PC-9 (cell line): ENCODE results near the gene KLK14. TPM values are rescaled to one million over a fixed set of nuclear protein-coding genes. Genes with fewer than 3 reads are reported as not detected.

Source experiments
- BruUV-seq: library from RNA; stranded (reverse); fragments of 400-500 nt; replicated peaks from 2 replicates; lab custom pipeline; 2021; lab: Mats Ljungman, UMichigan
- CTCF ChIA-PET: fragments of 300-600 bp; sonication (Branson Sonifier 250); formaldehyde crosslinking; loops from one replicate; lab custom pipeline; 2022; ENCODE audit warnings: antibody characterized with exemption; lab: Charles Lee
- POLR2A ChIA-PET: fragments of 300-600 bp; sonication (Branson Sonifier 250); formaldehyde crosslinking; loops from one replicate; lab custom pipeline; 2022; ENCODE audit warnings: antibody characterized with exemption; ENCODE audit not compliant: unreplicated experiment; lab: Charles Lee
- DNase-seq, 2 experiments: peaks; one replicate each; pipeline versions ENCODE4 v3.0.0 to v3.0.0-alpha.2; 2015 to 2022; ENCODE audit warnings: mixed read lengths in 1 of 2
- H2AFZ ChIP-seq: fragments of 200-600 bp; sonication (generic); 2 replicates; pipeline ENCODE4 v1.8.1; 2017; ENCODE audit warnings: antibody characterized with exemption
- H3F3A ChIP-seq: fragments of 200-600 bp; sonication (generic); 2 replicates; pipeline ENCODE4 v1.8.1; 2017; ENCODE audit warnings: antibody characterized with exemption, mild to moderate bottlenecking, low read depth; ENCODE audit not compliant: insufficient read depth
- H3K27ac ChIP-seq: fragments of 200-600 bp; sonication (generic); 2 replicates; pipeline ENCODE4 v1.6.1; 2016; ENCODE audit warnings: mixed run types
- H3K27me3 ChIP-seq: fragments of 200-600 bp; sonication (generic); 2 replicates; pipeline ENCODE4 v1.6.1; 2016; ENCODE audit warnings: low read depth, mixed run types; ENCODE audit not compliant: insufficient read depth
- H3K36me3 ChIP-seq: fragments of 200-600 bp; sonication (generic); 2 replicates; pipeline ENCODE4 v1.6.1; 2016; ENCODE audit warnings: low read depth, mixed run types
- H3K4me1 ChIP-seq: fragments of 200-600 bp; sonication (generic); replicated peaks from 2 replicates; pipeline ENCODE4 v1.6.1; 2016; ENCODE audit warnings: mixed run types; ENCODE audit not compliant: insufficient read depth
- H3K4me2 ChIP-seq: fragments of 200-600 bp; sonication (generic); 2 replicates; pipeline ENCODE4 v1.6.1; 2017; ENCODE audit warnings: mixed run types
- H3K4me3 ChIP-seq: fragments of 200-600 bp; sonication (generic); 2 replicates; pipeline ENCODE4 v1.6.1; 2016; ENCODE audit warnings: mixed run types
- H3K79me2 ChIP-seq: fragments of 200-600 bp; sonication (generic); 2 replicates; pipeline ENCODE4 v1.6.1; 2017; ENCODE audit warnings: low read depth, mixed run types
- H3K9me2 ChIP-seq: fragments of 200-600 bp; sonication (generic); 2 replicates; pipeline ENCODE4 v1.8.1; 2017; ENCODE audit warnings: mild to moderate bottlenecking; ENCODE audit not compliant: insufficient read depth
- H3K9me3 ChIP-seq: fragments of 200-600 bp; sonication (generic); 2 replicates; pipeline ENCODE4 v1.8.1; 2016; ENCODE audit warnings: low read depth; ENCODE audit not compliant: insufficient read depth
- H4K20me1 ChIP-seq: fragments of 200-600 bp; sonication (generic); 2 replicates; pipeline ENCODE4 v1.8.1; 2017; ENCODE audit not compliant: insufficient read depth
- EZH2 ChIP-seq: fragments of 200-600 bp; sonication (generic); IDR thresholded peaks from 2 replicates; pipeline ENCODE4 v1.8.0; 2017; ENCODE audit warnings: antibody characterized with exemption, low read depth
- intact Hi-C: fragments of 100-400 bp; cut with micrococcal nuclease; formaldehyde crosslinking; loops from one replicate; pipeline ENCODE4 v1.10.0; 2022; ENCODE audit not compliant: unreplicated experiment
- total RNA-seq: library from RNA; stranded (reverse); gene quantifications from 2 replicates; pipeline ENCODE4 v1.2.3, GENCODE V29; 2021
- TF ChIP-seq, protein P1 (sequence below): fragments of 200-600 bp; sonication (generic); conservative IDR thresholded peaks from 2 replicates; pipeline ENCODE4 v1.6.1; 2017; ENCODE audit warnings: mixed run types, antibody characterized with exemption, mild to moderate bottlenecking, moderate library complexity

Gene KLK14
- total RNA-seq, 1 experiment from 2014 or later = 0.57 TPM

DNA sequence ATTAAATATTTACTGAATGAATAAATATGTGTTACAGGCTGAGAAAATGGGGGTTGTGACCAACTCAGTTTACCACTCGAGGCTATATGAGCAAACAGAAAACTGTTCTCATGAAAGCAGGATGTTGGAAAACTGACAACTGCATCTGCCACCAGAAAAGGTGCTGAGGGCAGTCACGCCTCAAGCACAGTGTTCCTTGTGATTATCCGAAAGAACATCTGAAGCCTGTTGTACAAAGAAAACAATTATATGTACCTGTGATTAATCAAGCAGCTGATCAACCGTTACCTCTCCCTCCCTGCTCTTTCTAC is 11.6 kb downstream of the KLK14 start:
- Histone ChIP-seq H4K20me1 (no peaks in the 10 kb centered on the region), H2AFZ (no peak overlapping the region), H3K79me2 (no peaks in the 10 kb centered on the region), H3K4me1 (no peaks in the 10 kb centered on the region), H3F3A (no peaks in the 10 kb centered on the region), H3K4me3 (no peak overlapping the region), H3K27me3 (peaks cover 98% of the 10 kb centered on the region), H3K36me3 (no peaks in the 10 kb centered on the region), H3K27ac (no peak overlapping the region), H3K4me2 (no peak overlapping the region), H3K9me2 (no peaks in the 10 kb centered on the region), H3K9me3 (peaks cover 17% of the 10 kb centered on the region)
- peak in 1 of 2 experiments; percentile 55 for DNase-seq
- no peak for TF ChIP-seq EZH2
- TF ChIP-seq, protein P1, sequence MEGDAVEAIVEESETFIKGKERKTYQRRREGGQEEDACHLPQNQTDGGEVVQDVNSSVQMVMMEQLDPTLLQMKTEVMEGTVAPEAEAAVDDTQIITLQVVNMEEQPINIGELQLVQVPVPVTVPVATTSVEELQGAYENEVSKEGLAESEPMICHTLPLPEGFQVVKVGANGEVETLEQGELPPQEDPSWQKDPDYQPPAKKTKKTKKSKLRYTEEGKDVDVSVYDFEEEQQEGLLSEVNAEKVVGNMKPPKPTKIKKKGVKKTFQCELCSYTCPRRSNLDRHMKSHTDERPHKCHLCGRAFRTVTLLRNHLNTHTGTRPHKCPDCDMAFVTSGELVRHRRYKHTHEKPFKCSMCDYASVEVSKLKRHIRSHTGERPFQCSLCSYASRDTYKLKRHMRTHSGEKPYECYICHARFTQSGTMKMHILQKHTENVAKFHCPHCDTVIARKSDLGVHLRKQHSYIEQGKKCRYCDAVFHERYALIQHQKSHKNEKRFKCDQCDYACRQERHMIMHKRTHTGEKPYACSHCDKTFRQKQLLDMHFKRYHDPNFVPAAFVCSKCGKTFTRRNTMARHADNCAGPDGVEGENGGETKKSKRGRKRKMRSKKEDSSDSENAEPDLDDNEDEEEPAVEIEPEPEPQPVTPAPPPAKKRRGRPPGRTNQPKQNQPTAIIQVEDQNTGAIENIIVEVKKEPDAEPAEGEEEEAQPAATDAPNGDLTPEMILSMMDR = no peak
- no TSS peak for BruUV-seq
- ChIA-PET CTCF (no interaction called here), POLR2A (no interaction called here)
- intact Hi-C loops = no loop called here

DNA sequence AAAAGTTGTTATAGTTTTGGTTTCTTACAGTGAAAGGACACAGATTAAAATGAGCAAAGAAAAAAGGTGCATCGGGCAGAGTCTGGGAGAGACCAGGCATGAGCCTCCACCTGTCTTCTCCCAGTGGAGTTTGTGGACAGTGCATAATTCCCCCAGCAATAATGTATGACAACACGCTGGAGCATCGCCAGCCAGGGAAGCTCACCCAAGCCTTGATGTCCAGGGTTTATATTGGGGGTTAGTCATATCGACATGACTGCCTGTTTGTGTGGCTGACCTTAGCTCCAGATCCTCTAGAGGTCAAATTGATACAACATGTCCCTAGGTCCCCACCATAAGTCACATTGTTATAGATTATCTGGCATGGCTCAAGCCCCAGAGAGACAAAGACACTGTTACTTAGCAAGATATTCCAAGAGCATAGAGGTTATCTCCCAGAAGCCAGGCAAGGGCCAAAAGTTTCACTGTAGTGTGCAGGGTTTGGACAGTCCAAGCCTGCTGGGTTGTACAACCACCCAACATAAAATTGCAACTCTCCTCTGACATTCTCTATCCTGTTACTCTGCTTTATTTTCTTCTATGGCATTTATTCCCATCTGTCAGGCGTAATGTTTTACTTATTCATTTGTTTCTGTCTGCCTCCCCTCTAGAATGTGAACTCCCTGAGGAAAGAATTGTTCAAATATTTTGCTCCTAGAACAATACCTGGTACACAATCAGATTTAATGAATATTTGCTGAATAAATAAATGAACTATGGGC is 12.2 kb downstream of the KLK14 start:
- H3K27ac ChIP-seq = no peak overlapping the region
- H3K9me2 ChIP-seq = no peaks in the 10 kb centered on the region
- intact Hi-C loops = no loop called here
- no peaks in the 10 kb centered on the region for H3F3A ChIP-seq
- DNase-seq = no peak
- H3K4me3 ChIP-seq = no peak overlapping the region
- H3K27me3 ChIP-seq = peaks cover 98% of the 10 kb centered on the region
- H2AFZ ChIP-seq = no peak overlapping the region
- H4K20me1 ChIP-seq = no peaks in the 10 kb centered on the region
- BruUV-seq = no TSS peak
- H3K4me2 ChIP-seq = no peak overlapping the region
- peaks cover 17% of the 10 kb centered on the region for H3K9me3 ChIP-seq
- no peaks in the 10 kb centered on the region for H3K36me3 ChIP-seq
- no peak for TF ChIP-seq EZH2
- TF ChIP-seq, protein P1 = no peak
- CTCF ChIA-PET = no interaction called here
- no peaks in the 10 kb centered on the region for H3K79me2 ChIP-seq
- no peaks in the 10 kb centered on the region for H3K4me1 ChIP-seq
- POLR2A ChIA-PET = no interaction called here

DNA sequence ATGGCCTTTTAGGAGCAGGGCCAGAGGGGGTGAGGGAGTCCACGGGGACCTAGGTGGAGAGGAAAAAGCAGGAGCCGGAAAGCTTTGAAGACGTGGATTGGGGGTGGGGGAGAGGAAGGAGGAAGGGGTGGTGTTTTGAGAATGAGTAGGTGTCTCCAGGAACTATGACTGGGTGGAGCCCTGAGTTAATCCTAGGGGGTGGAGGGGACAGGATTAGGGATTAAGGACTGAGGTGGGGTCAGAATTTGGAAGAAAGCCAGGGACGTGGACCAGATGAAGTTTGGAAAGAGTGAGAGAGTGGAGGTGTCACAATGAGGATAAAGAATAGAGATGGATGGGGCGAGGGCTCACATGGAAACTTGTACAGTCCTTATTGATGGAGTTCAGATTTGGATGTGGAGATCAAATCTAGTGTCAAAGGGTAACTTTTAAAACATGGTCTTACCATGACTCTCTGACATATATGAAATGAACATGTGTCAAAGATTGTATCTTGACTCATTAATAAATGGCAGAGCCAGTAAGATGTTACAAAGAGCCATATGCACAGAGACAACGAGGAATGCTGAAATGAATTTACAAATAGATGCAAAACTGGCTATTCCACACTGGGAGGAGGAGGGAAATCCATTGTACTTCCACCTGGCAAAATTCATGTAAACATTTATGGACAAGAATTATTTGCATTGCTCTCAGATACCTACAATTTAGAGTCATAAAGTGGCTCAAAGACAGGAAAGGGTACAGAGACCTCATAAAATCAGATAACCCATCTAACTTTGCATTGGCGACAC is 16.1 kb downstream of the KLK14 start:
- H3K4me2 ChIP-seq = no peak overlapping the region
- TF ChIP-seq, protein P1 = no peak
- TF ChIP-seq EZH2 = no peak
- peaks cover 99% of the 10 kb centered on the region for H3K27me3 ChIP-seq
- H3K79me2 ChIP-seq = no peaks in the 10 kb centered on the region
- no peak overlapping the region for H2AFZ ChIP-seq
- ChIA-PET POLR2A (no interaction called here), CTCF (interaction anchor here (0.5 kb wide), 1 partner anchor 366 kb away, joined by 3 read pairs; no protein-coding TSS in a partner anchor)
- no peaks in the 10 kb centered on the region for H3K4me1 ChIP-seq
- no TSS peak for BruUV-seq
- no peaks in the 10 kb centered on the region for H3F3A ChIP-seq
- H3K36me3 ChIP-seq = no peaks in the 10 kb centered on the region
- intact Hi-C loops = no loop called here
- no peaks in the 10 kb centered on the region for H4K20me1 ChIP-seq
- H3K9me2 ChIP-seq = no peaks in the 10 kb centered on the region
- H3K4me3 ChIP-seq = no peak overlapping the region
- no peak overlapping the region for H3K27ac ChIP-seq
- no peaks in the 10 kb centered on the region for H3K9me3 ChIP-seq
- no peak for DNase-seq
